Measurements from ENCODE around the gene TPM4. TPM values are rescaled to one million over a fixed set of nuclear protein-coding genes. Genes with fewer than 3 reads are reported as not detected.
"Not testable (repeated sequence)": the region's sequence is repeated elsewhere in the genome, so short reads cannot be mapped to it uniquely, and the experiment has no call there.

Gene TPM4
- 700 TPM for total RNA-seq (ENCODE audit: insufficient read depth, low replicate concordance)

- DNase-seq (ENCODE audit: low spot score) = peak; percentile 98
Measured at GRCh38 chr19:16076154-16076957, at the start of gene TPM4. TSS of gene TPM4 (plus strand) at chr19:16076495. CDS start at chr19:16076566, 71 bp downstream.

- DNase-seq (ENCODE audit: low spot score) = no peak
Measured at GRCh38 chr19:16026756-16027155, 49.5 kb upstream of the TPM4 start.

DNA sequence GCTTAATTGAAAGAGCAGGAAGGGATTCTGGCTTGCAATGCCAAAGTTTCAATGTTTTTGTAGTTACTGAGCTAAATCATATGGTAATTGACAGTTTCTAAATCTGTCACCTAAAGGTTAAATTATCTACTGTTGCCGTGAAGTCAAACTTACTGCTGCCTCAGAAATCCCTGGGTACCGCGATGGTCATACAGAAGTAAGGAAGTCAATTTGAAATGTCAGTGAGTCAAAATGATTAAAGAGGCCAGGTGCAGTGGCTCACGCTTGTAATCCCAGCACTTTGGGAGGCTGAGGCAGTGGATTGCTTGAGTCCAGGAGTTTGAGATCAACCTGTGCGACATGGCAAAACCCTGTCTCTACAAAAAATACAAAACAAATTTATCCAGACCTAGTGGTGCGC lies 48.8 kb upstream of the TPM4 start:
- DNase-seq (ENCODE audit: low spot score) = no peak

GRCh38 chr19:16030155-16030554 lies 46.1 kb upstream of the TPM4 start:
- DNase-seq (ENCODE audit: low spot score) = not testable (repeated sequence)

GRCh38 chr19:16030964-16031871 lies 45.1 kb upstream of the TPM4 start:
- no peak for DNase-seq (ENCODE audit: low spot score)

DNA sequence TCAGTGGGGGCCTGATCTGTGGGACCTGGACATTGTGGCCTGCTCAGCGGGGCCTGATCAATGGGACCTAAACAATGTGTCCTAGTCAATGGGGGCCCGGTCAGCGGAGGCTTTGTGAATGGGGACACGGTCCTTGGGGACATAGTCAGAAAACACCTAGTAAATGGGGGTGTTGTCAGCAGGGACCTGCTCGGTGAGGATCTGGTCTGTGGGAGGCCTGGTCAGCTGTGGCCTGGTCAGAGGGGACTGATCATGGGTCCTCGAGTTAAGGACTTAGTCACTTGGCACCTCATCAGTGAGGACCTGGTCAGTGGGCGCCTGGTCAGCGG lies 44.5 kb upstream of the TPM4 start:
- no peak for DNase-seq (ENCODE audit: low spot score)

GRCh38 chr19:16032509-16033135 lies 43.7 kb upstream of the TPM4 start:
- no peak for DNase-seq (ENCODE audit: low spot score)

DNA sequence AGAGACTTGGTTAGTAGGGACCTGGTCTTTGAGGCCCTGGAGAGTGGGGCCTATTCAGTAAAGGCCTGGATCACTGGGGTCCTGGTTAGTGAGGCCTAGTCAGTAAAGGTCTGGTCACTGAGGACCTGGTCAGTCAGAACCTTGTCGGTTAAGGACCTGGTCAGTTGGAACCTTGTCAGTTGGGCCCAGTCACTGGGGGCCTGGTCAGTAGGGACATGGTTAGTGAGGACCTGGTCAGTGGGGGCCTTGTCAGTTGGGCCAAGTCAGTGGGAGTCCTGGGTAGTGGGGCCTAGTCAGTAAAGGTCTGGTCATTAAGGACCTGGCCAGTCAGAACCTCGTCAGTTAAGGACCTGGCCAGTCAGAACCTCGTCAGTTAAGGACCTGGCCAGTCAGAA lies 43.2 kb upstream of the TPM4 start:
- DNase-seq (ENCODE audit: low spot score) = no peak

- DNase-seq (ENCODE audit: low spot score) = no peak
Measured at GRCh38 chr19:16033721-16034120, 42.6 kb upstream of the TPM4 start.

GRCh38 chr19:16034180-16034579 lies 42.1 kb upstream of the TPM4 start:
- DNase-seq (ENCODE audit: low spot score) = no peak

DNA sequence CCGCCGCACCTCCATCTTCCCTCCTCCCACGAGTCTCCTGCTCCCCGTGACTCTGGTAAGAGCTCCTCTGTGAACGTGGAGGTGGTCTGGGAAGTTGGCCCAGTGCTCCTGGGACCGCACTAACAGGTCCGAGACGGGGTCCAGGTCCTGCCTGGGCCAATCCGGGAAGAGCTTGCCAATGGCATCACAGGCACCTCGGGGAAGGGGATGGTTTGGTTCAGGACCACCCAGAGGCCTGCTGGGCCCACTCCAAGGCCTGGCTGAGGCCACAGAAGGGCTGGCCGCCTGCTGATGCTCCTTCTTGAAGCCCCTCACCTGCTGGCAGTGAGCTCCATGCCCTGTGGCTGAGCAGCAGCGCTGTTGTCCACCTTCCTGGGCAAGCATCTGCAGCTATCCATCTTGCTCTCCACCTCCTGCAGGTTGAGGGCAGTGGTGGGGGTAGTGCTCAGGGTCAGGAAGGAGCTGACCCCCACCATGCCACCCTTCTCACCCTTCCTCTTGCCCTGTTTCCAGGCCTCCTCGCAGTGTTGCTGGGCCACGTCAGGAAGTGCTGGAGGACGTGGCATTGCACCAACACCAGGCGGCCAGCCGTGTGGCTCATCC lies 41.2 kb upstream of the TPM4 start:
- no peak for DNase-seq (ENCODE audit: low spot score)

DNA sequence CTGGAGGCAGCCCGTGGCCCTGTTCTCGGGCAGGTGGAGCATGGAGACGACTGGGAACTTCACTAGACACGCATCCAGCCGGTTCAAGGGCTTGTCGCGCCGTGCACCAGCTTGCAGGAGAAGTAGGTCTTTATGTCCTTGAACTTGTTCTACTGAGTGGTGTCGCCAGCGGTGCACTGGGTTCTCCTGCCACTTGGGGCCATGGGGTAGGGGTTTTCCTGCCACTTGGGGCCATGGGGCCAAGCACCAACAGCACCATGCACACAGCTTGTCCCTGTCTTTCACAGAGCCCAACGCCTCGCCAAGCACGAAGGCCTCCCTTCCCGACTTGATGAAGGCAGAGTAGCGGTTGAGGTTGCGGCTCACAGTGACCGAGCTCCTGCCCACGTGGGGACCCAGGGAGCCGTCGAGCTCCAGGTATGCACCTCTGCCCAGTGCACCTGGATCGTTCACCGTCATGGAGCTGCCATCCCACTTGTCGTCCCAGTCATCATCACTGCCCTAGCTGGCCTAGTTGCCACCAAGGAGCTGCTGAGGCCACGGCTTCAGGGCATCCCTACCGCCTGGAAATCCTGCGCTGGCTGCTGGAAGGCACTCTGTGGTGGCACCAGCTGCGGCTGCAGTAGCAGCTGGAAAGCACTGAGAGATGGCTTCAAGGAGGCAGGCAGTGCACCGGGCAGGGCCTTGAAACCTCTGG lies 40.5 kb upstream of the TPM4 start:
- DNase-seq (ENCODE audit: low spot score) = no peak

GRCh38 chr19:16036397-16036925 lies 39.8 kb upstream of the TPM4 start:
- DNase-seq (ENCODE audit: low spot score) = no peak

- DNase-seq (ENCODE audit: low spot score) = no peak
Measured at GRCh38 chr19:16036941-16037340, 39.4 kb upstream of the TPM4 start.

DNA sequence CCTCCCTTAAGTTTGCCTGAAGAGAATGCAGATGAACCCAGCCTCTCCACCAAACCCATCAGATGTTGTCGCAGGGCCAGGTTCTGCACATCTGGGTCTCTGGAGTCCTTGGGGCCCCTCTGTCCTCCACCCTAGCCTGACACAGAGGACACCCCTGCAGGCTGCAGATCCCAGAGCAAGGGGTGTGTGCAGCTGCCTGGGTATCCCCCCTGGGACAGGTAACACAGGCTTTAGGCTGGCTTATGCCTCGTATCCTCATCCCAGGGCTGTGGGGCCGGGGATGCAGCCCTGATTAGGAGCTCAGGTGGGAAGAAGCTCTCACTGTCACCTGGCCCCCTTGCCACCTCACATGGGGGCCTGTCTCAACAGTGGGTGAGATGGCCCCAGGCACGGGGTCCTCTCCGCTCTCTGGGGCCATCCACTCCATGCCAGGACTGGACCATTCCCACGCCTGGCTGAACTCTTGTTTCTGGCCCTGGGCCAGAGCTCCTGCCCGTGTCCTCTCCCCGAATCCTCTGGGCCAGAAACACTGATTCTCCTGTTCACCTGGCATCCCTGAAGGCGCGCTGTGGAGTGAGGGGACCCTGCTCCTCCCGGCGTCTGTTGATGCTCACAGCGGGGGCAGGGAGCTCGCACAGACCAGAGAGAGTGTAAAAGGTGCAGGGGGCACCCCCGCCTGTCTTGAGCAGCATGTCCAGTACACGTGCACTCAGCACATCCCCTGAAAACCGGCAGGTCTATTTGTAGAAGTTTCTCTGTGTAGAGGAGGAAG lies 38.7 kb upstream of the TPM4 start:
- DNase-seq (ENCODE audit: low spot score) = no peak

- no peak for DNase-seq (ENCODE audit: low spot score)
Measured at GRCh38 chr19:16038196-16038695, 38.0 kb upstream of the TPM4 start.

- DNase-seq (ENCODE audit: low spot score) = no peak
Measured at GRCh38 chr19:16039081-16039480, 37.2 kb upstream of the TPM4 start.

GRCh38 chr19:16039545-16039944 lies 36.8 kb upstream of the TPM4 start:
- no peak for DNase-seq (ENCODE audit: low spot score)

DNA sequence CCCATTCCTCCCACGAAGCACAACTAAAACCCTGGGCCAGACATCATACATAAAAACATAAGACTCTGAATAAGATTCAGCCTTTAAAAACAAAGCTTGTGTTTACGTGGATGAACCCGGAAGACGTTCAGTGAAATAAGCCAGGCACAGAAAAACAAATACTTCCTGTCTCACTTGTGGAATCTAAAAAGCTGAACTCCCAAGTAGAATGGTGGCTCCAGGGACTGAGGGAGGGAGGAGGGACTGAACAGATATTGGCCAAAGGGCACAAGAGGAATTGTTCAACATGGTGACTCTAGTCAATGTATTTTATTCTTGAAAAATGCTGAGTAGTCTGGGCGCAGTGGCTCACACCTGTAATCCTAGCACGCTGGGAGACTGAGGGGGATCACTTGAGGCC lies 35.7 kb upstream of the TPM4 start:
- peak; percentile 33 for DNase-seq (ENCODE audit: low spot score)
